ENCODE data around the gene PRSS22. TPM values are rescaled to one million over a fixed set of nuclear protein-coding genes. Genes with fewer than 3 reads are reported as not detected.

PRSS22 gene
- total RNA-seq, 1 donor from 2014 or later: not detected

DNA sequence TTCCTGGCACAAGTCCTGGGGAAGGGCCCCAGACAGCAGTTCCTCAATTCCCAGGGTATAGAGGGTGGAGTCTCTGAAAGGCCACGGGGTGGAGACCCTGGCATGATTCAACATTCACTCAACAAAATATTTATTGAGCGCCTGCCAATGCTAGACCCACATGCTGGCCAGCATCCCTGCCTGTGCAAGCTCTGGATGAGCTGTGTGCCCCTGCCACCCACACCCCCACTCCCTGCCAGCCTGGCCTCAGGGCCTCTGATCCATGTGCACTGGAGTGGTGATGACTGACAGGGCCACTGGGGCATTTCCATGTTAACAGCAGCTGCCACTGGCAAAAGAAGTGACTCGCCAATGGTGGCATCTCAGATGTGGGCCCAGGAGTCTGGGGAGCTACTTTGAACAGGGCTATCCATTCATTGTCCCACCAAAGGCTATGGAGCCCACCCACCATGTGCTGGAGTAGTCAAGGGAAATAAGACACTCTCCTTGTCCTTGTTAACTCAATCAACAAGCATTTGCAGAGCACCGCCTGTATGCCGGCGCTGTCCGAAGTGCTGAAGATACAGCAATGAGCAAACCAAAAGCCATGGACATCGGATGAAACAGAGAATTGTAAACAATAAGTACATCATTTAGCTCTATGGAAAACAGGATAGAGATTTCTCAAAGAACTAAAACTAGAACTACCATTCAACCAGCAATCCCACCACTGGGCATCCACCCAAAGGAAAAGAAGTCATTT, 3.0 kb upstream of the PRSS22 start:
- peaks cover 3% of the 10 kb centered on the region for H3K4me1 Mint-ChIP-seq (ENCODE audit: unreplicated experiment)
- H3K27ac Mint-ChIP-seq (ENCODE audit: unreplicated experiment): no peak overlapping the region
- no peak overlapping the region for H3K4me3 Mint-ChIP-seq (ENCODE audit: unreplicated experiment)
- TF ChIP-seq, protein P1, sequence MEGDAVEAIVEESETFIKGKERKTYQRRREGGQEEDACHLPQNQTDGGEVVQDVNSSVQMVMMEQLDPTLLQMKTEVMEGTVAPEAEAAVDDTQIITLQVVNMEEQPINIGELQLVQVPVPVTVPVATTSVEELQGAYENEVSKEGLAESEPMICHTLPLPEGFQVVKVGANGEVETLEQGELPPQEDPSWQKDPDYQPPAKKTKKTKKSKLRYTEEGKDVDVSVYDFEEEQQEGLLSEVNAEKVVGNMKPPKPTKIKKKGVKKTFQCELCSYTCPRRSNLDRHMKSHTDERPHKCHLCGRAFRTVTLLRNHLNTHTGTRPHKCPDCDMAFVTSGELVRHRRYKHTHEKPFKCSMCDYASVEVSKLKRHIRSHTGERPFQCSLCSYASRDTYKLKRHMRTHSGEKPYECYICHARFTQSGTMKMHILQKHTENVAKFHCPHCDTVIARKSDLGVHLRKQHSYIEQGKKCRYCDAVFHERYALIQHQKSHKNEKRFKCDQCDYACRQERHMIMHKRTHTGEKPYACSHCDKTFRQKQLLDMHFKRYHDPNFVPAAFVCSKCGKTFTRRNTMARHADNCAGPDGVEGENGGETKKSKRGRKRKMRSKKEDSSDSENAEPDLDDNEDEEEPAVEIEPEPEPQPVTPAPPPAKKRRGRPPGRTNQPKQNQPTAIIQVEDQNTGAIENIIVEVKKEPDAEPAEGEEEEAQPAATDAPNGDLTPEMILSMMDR (IDR thresholded peaks at IDR 0.05): no peak
- no peak for DNase-seq (ENCODE audit: extremely low spot score, unreplicated experiment)
- H3K36me3 Mint-ChIP-seq (ENCODE audit: unreplicated experiment): peaks cover 3% of the 10 kb centered on the region
- H3K27me3 Mint-ChIP-seq (ENCODE audit: unreplicated experiment): peaks cover 30% of the 10 kb centered on the region
- peaks cover 6% of the 10 kb centered on the region for H3K9me3 Mint-ChIP-seq (ENCODE audit: unreplicated experiment)

DNA sequence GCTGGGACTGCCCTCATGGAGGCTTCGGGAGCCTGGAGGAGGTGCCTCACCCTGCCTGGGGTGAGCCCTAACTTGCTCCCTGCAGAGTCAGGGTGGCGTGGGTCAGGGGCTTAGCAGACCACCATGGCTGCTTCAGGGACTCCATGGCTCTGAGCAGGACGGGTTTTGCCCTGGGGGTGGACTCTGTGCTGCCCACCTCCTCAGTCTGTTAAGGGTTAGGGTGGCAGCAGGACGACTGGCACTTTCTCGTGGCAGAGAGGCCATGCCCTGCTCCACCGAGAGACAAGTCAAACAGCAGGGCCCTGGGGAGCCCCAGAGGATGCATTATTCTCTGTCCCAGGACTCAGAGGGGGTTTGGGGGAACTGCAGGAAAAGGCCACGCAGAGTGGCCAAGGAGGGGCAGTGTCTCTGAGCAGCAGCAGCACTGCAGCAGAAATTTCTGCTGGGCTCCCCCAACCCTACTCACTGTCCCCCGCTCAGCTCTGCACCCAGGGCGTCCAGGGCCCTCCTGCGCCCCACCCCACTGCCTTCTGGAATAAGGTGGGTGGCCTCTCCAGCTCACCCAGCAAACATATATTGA, 1.8 kb upstream of the PRSS22 start:
- Mint-ChIP-seq H3K36me3 (ENCODE audit: unreplicated experiment) (peaks cover 3% of the 10 kb centered on the region), H3K9me3 (ENCODE audit: unreplicated experiment) (peaks cover 6% of the 10 kb centered on the region), H3K4me1 (ENCODE audit: unreplicated experiment) (peaks cover 3% of the 10 kb centered on the region), H3K27ac (ENCODE audit: unreplicated experiment) (no peak overlapping the region), H3K27me3 (ENCODE audit: unreplicated experiment) (peaks cover 21% of the 10 kb centered on the region), H3K4me3 (ENCODE audit: unreplicated experiment) (no peak overlapping the region)
- TF ChIP-seq, protein P1 (IDR thresholded peaks at IDR 0.05): no peak
- no peak for DNase-seq (ENCODE audit: extremely low spot score, unreplicated experiment)

DNA sequence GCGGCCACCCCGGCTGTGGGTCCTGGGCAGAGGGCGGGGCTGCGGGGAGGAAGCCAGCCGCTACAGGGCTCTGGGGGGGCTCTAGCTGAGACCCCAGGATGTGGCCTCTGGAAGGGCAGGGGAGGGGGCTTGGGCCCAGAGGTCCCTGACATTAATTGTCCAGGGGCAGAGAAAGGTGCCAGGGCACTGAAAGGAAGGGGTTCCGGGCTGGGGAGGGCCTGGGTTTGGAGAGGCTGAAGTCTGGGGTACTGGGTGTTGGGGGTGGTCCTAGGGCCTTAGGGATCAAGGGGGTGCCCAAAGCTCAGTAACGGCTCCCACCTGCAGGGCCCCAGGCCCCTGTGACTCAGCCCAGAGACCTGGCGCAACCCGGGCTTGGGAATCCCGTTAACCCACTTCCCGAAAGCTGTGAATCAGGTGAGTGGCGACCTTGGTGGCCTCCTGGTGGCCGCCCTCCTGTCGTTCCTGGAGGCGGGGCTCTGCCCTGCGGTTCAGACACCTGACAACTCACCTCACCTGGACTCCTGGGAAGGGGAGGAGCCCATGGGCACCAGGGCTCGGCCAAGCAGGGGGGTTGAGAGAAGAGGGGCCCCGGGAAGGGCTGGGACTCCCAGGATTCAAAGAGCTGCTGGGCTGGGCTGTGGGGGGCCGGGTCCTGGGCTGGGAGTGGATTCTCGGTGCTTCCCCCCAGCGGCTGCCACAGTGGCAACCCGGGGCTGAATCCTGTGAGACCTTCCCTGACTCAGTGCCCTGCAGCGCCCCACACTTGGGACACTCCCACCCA, 465 bp upstream of the PRSS22 start:
- no peak overlapping the region for H3K4me3 Mint-ChIP-seq (ENCODE audit: unreplicated experiment)
- DNase-seq (ENCODE audit: extremely low spot score, unreplicated experiment): no peak
- H3K36me3 Mint-ChIP-seq (ENCODE audit: unreplicated experiment): peaks cover 3% of the 10 kb centered on the region
- peaks cover 15% of the 10 kb centered on the region for H3K9me3 Mint-ChIP-seq (ENCODE audit: unreplicated experiment)
- H3K27me3 Mint-ChIP-seq (ENCODE audit: unreplicated experiment): peaks cover 10% of the 10 kb centered on the region
- TF ChIP-seq, protein P1 (IDR thresholded peaks at IDR 0.05): no peak
- H3K4me1 Mint-ChIP-seq (ENCODE audit: unreplicated experiment): peaks cover 3% of the 10 kb centered on the region
- H3K27ac Mint-ChIP-seq (ENCODE audit: unreplicated experiment): no peak overlapping the region

DNA sequence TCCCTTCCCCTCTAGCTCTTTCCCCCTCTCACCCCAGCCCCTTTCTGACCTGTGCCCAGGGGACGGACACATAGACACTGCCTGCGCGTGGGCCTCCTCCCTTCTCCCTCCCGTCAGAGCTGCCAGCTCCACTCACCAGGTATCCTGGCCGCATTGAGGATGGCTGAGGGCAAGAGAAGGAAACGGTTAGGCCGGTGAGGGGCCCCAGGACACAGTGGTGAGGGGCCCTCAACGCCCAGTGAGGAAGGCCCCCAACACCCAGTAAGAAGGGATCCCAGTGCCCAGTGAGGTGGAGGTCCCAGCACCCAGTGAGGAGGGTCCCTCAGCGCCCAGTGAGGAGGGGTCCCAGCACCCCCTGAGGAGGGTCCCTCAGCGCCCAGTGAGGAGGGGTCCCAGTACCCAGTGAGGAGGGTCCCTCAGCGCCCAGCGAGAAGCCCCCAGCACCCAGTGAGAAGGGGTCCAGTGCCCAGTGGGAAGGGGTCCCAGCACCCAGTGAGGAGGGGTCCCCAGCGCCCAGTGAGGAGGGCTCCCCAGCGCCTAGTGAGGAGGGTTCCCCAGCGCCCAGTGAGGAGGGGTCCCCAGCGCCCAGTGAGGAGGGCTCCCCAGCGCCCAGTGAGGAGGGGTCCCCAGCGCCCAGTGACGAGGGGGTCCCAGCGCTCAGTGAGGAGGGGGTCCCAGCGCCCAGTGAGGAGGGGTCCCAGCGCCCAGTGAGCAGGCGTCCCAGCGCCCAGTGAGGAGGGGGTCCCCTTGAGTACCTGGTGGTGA, 1.1 kb downstream of the PRSS22 start:
- Mint-ChIP-seq H3K4me1 (ENCODE audit: unreplicated experiment) (peaks cover 3% of the 10 kb centered on the region), H3K9me3 (ENCODE audit: unreplicated experiment) (peaks cover 15% of the 10 kb centered on the region), H3K27me3 (ENCODE audit: unreplicated experiment) (peaks cover 10% of the 10 kb centered on the region), H3K4me3 (ENCODE audit: unreplicated experiment) (no peak overlapping the region), H3K27ac (ENCODE audit: unreplicated experiment) (no peak overlapping the region), H3K36me3 (ENCODE audit: unreplicated experiment) (peaks cover 3% of the 10 kb centered on the region)
- TF ChIP-seq, protein P1 (IDR thresholded peaks at IDR 0.05): no peak
- no peak for DNase-seq (ENCODE audit: extremely low spot score, unreplicated experiment)

All from osteocyte (in vitro differentiated cells).